ENCODE data around the gene TUT4. TPM values are rescaled to one million over a fixed set of nuclear protein-coding genes. Genes with fewer than 3 reads are reported as not detected.

The TUT4 gene
- total and polyA plus RNA-seq, 2 donors (not counting 1 experiment from before 2014, with no cell fraction given), result 29.3 to 37.5 TPM

GRCh38 chr1:52601519-52601918 lies 48.6 kb upstream of the TUT4 start:
- H3K27ac ChIP-seq (ENCODE audit: insufficient read depth, low read length), result no peak overlapping the region
- no peak overlapping the region for H3K4me2 ChIP-seq (ENCODE audit: extremely low read depth, insufficient read depth, low read length)
- peak overlapping the region; percentile 91 for H2AFZ ChIP-seq (ENCODE audit: low read length)
- no peaks in the 10 kb centered on the region for H3K27me3 ChIP-seq (ENCODE audit: control insufficient read depth, insufficient read depth, low read length)
- no peaks in the 10 kb centered on the region for H3K79me2 ChIP-seq (ENCODE audit: control insufficient read depth, insufficient read depth, low read length)
- no peaks in the 10 kb centered on the region for H3K9me3 ChIP-seq (ENCODE audit: control insufficient read depth, insufficient read depth, low read depth, low read length)
- H3K4me3 ChIP-seq (replicated peaks in 1 of 4; ENCODE audit: control extremely low read depth in 1 of 4, insufficient read depth in 1 of 4, low read depth in 3 of 4, low read length in 4 of 4), result peak overlapping the region in 2 of 4 experiments; percentile 34 to 55
- no peak for TF ChIP-seq CTCF (conservative IDR thresholded peaks at IDR 0.05 in 1 of 2, IDR thresholded peaks at IDR 0.05 in 1 of 2; ENCODE audit: low read depth in 1 of 2, low read length in 2 of 2)
- TF ChIP-seq EZH2 (IDR thresholded peaks at IDR 0.05; ENCODE audit: low read length, missing control alignments), result no peak
- no peaks in the 10 kb centered on the region for H3K36me3 ChIP-seq (ENCODE audit: control insufficient read depth, insufficient read depth, low read length)
- no peak overlapping the region for H3K9ac ChIP-seq (ENCODE audit: insufficient read depth, low read length)
- no peak for DNase-seq (ENCODE audit: low read depth in 2 of 2)
- peaks cover 6% of the 10 kb centered on the region for H3K4me1 ChIP-seq (ENCODE audit: control insufficient read depth, extremely low read depth, insufficient read depth, low read length)
- H4K20me1 ChIP-seq (ENCODE audit: control insufficient read depth, extremely low read depth, insufficient read depth, low read length), result no peaks in the 10 kb centered on the region

GRCh38 chr1:52600533-52601179 lies 47.8 kb upstream of the TUT4 start:
- Histone ChIP-seq H4K20me1 (ENCODE audit: control insufficient read depth, extremely low read depth, insufficient read depth, low read length) (no peaks in the 10 kb centered on the region), H3K9me3 (ENCODE audit: control insufficient read depth, insufficient read depth, low read depth, low read length) (no peaks in the 10 kb centered on the region), H3K4me3 (replicated peaks in 1 of 4; ENCODE audit: control extremely low read depth in 1 of 4, insufficient read depth in 1 of 4, low read depth in 3 of 4, low read length in 4 of 4) (no peak overlapping the region), H3K4me2 (ENCODE audit: extremely low read depth, insufficient read depth, low read length) (no peak overlapping the region), H3K27me3 (ENCODE audit: control insufficient read depth, insufficient read depth, low read length) (no peaks in the 10 kb centered on the region), H3K79me2 (ENCODE audit: control insufficient read depth, insufficient read depth, low read length) (no peaks in the 10 kb centered on the region), H2AFZ (ENCODE audit: low read length) (no peak overlapping the region), H3K27ac (ENCODE audit: insufficient read depth, low read length) (no peak overlapping the region), H3K36me3 (ENCODE audit: control insufficient read depth, insufficient read depth, low read length) (no peaks in the 10 kb centered on the region), H3K9ac (ENCODE audit: insufficient read depth, low read length) (no peak overlapping the region), H3K4me1 (ENCODE audit: control insufficient read depth, extremely low read depth, insufficient read depth, low read length) (peaks cover 6% of the 10 kb centered on the region)
- DNase-seq (ENCODE audit: low read depth in 2 of 2), result no peak
- TF ChIP-seq EZH2 (IDR thresholded peaks at IDR 0.05; ENCODE audit: low read length, missing control alignments), result no peak
- no peak for TF ChIP-seq CTCF (conservative IDR thresholded peaks at IDR 0.05 in 1 of 2, IDR thresholded peaks at IDR 0.05 in 1 of 2; ENCODE audit: low read depth in 1 of 2, low read length in 2 of 2)

GRCh38 chr1:52599236-52599635 lies 46.3 kb upstream of the TUT4 start:
- Histone ChIP-seq H3K4me3 (replicated peaks in 1 of 4; ENCODE audit: control extremely low read depth in 1 of 4, insufficient read depth in 1 of 4, low read depth in 3 of 4, low read length in 4 of 4) (no peak overlapping the region), H3K27me3 (ENCODE audit: control insufficient read depth, insufficient read depth, low read length) (no peaks in the 10 kb centered on the region), H3K9ac (ENCODE audit: insufficient read depth, low read length) (no peak overlapping the region), H3K4me1 (ENCODE audit: control insufficient read depth, extremely low read depth, insufficient read depth, low read length) (peaks cover 6% of the 10 kb centered on the region), H3K4me2 (ENCODE audit: extremely low read depth, insufficient read depth, low read length) (no peak overlapping the region), H3K36me3 (ENCODE audit: control insufficient read depth, insufficient read depth, low read length) (no peaks in the 10 kb centered on the region), H2AFZ (ENCODE audit: low read length) (no peak overlapping the region), H3K79me2 (ENCODE audit: control insufficient read depth, insufficient read depth, low read length) (no peaks in the 10 kb centered on the region), H4K20me1 (ENCODE audit: control insufficient read depth, extremely low read depth, insufficient read depth, low read length) (no peaks in the 10 kb centered on the region), H3K9me3 (ENCODE audit: control insufficient read depth, insufficient read depth, low read depth, low read length) (no peaks in the 10 kb centered on the region), H3K27ac (ENCODE audit: insufficient read depth, low read length) (no peak overlapping the region)
- DNase-seq (ENCODE audit: low read depth in 2 of 2), result no peak
- no peak for TF ChIP-seq CTCF (conservative IDR thresholded peaks at IDR 0.05 in 1 of 2, IDR thresholded peaks at IDR 0.05 in 1 of 2; ENCODE audit: low read depth in 1 of 2, low read length in 2 of 2)
- TF ChIP-seq EZH2 (IDR thresholded peaks at IDR 0.05; ENCODE audit: low read length, missing control alignments), result no peak
